Eye (tissue), 1 donor: ENCODE data around the gene CCR3.

ENCODE experiments used
- DNase-seq: peaks from one replicate; pipeline ENCODE4 v3.0.0-alpha.2; 2015

CCR3 gene

DNA sequence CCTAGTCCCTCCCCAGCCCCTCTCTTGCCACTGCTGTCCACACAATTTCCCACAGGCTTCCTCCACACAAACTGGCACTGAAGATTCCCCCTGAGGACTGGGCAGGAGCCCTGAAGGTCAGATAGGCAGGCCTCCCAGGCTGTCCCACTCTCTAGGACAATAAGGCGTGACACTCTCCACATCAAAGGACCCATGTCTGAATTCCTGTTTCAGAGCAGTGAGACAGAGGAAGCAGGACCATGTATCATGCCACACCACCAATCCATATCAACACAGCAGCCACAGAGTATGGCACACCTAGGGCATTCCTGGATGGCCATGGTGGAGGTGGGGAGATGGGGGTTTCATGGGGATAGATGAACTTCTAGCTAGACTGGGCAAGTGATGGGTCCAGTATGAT lies 20.3 kb upstream of the CCR3 start:
- no peak for DNase-seq

DNA sequence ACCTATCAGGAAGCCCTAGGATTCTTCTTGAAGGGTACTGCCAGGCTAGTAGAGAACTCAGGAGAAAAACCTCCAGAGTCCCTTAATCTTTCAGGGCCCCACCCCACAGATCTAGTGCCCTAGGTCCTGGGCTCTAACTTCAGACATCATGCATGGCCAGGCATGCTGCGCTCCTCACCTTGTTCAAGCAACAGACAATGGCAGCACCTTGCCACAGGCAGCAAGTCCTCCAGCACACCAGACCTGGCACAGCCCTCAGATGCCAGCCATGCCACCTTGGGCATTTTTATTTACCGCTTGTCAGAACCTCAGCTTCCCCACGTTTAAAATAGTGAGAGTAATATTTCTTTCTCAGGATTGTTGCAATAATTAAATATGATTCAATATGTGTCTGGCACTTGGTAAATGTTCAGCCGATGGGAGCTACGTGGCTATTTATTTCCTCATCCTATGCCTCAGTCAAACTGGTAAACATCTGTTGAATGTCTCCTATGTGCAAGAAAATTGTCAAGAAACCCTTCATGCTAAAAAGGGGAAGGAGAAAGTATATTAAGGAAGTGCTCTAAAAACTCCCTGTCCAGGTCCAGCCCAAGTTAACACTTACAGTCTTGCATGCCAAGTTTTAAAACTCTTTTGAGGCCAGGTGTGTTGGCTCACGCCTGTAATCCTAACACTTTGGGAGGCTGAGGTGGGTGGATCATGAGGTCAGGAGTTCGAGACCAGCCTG lies 19.7 kb upstream of the CCR3 start:
- no peak for DNase-seq

DNA sequence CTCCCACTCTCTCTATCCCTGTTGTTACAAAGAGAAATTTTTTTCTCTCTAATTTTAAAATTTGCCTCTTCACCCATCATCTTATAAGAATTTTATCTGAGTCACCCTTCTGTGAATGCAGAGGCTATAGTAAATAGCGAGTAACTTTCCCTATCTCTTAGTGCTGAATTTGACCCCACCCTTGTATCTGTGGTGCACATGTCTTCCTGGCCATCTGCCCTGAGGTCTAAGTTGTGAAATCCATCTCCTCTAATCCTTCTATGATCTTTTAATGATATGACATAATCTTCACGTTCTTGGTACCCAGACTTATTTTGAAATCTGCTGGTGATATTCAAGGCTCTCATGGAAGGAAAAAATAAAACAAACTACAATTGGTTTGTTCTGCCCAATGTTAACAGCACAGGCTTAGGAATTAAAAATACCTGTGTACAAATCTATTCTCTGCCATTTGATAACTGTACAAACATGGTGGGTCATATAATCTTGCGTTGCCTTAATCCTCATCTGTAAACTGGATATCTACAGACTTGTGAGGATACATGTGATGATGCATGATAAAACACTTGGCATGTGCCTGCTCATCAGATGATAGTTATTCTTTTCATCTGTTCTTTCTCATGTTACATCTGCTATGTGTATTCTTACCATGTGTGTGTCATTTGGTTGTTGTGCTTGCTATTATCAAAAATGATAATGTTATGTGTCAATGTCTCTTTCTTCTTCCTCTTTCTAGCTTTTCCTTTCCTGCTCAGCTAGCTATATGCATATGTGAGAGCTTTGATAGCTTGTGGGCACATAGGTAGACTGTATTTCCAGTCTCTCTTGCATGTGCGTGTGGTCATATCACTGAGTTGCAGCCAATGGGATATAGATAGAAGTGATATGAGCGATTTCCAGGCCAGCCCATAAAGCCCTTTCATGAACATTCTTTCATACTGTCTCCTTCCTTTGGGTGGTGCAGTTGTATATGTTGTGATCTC lies 13.7 kb upstream of the CCR3 start:
- DNase-seq: peak; percentile 14

DNA sequence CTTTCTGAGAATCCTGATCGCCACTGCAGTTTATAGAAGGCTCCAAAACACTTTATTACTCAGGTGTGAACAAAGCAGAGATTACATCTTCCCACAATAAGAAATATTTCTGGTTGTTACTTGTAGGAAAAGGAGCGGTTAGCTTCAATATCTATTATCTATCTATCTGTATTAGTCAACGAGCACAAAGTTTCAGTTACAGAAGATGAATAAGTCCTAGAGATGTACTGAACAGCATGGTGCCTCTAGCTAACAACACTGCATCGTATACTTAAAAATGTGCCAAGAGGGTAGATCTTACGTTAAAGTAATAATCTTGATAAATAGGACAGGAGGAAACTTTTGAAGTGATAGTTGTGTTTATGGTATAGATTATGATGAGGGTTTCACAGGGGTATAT lies 10.9 kb upstream of the CCR3 start:
- DNase-seq: no peak

DNA sequence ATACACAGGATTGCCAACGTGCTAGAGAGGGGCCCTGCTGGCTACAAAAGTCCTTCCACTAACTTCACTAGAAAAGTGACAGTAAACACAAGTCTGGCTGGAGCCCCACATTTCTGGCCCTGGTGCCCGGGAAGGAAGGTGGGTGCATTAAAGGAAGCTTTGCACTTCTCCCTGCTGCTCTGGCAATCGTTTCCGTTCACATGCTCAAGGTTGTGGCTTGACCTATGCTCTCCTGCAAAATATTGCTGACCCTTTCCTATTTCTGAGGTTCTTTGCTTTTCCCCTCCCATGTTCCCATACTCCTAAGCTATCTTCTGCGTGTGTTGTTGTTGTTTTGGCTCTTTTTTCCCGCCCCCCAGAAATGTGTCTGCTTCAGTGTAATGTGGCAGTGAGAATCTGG lies 9.1 kb upstream of the CCR3 start:
- DNase-seq: no peak

DNA sequence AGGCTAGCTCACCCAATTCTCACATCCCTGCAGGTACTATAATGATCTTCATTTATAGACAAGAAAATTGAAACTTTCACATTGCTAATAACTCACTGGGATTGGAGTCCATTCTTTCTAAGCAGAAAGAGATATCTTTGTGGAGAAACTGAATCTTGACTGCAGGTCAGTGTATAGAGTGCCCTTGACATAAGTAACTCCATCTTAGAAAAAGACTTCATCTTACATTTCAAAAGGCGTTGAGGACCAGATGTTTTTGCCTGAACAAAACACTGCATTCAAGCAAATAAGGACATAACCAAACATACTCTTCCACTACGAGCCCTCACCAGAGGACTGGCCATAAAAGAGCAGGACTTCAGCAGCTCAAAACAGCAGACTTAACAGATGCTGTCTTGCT lies 6.8 kb upstream of the CCR3 start:
- no peak for DNase-seq

DNA sequence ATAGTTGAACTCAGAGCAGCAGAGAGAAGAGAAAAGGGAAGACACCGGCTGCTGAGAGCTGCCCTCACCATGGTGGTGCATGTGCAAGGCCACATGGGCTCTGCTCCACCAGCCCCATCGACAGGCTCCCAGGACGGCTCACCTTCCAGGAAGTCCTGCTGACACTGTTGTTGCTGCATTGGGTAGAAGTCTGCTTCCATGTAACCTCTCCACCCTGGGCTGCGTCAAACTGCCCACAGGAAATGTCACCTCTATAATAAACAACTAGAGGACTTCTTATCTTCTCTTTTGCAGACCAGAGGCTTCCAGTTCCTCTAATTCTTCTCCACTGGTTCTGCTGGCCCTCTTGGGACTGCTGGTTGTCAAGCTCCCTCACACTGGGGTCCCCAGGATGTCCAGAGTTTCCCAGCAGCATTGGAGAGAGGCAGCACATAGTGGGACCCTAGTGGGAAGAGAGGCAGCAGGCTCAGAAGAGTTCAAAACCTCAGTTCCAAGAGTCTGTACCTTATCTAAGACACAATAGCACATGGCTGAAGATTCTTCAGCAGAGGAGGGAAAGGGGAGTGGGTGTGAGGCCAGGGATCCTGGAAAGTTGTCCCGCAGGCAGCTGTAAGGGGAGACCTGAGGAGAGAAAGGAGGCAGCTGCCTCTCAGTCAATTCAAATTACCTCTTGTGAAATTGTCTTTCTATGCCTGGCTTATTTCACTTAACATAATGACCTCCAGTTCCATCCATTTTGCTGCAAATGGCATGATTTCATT lies 5.8 kb upstream of the CCR3 start:
- DNase-seq: no peak

DNA sequence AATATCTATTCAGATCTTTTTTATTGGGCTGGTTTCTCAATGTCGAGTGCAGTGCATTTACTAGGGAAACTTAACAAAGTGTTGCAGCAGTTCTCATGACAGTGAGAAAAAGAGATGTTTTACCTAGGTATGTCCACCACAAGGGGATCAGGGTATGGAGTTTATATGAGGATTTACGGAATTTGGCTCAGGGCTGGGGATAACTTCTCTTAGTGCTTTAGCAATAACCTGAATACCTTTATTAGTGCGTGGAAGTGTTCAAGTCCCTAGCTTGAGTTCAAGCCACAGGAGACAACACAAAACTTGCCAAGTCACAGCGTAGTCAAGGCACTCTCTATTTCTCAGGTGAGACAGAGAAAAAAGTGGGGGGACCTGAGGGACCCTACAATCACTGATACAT lies 3.9 kb upstream of the CCR3 start:
- no peak for DNase-seq

DNA sequence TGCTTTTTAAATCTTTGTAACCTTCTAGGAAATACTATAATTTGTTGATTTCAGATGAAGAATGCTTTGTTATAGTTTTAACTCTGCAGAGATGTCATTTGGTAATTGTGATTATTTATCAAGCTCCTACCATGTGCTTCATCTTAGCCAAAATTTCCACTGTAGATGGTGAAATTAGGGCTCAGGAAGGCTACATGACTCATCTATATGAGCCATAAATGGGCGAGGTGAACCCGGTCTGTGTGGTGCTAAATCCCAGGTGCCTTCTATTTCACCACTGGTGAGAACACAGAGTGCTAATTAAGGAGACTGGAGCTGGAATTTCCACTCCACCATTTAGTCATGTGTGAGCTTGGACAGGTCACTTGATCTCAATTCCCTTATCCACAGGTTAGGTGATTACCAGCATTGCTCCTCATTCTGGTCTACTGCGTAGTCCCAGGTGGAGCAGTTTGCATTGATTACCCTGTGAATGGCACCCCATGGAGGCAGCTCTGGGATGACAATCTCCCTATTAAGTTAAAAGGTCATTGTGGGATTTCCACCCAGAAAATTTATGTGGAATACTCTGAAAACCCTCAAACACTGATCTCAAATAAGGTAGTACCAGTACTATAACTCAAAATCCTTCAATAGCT lies 2.8 kb upstream of the CCR3 start:
- DNase-seq: no peak

DNA sequence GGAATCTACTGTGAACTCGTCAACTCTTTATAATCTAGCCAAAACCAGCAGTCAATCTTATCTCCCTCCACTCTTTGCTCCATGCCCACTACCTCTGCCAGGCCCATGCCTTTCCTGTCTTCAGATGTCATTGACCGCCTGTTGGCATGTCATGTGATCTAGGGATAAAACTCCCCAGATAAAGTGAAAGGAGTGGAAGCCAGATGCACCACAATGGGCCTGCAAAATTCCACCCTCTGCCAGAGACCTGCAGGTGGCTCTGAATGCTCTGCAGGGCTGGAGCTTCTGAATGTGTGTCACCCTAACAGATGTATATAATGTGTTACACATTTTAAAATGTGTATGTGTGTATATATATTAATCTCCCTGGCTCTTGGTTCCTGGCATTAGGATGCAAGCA lies 2.3 kb upstream of the CCR3 start:
- DNase-seq: no peak

DNA sequence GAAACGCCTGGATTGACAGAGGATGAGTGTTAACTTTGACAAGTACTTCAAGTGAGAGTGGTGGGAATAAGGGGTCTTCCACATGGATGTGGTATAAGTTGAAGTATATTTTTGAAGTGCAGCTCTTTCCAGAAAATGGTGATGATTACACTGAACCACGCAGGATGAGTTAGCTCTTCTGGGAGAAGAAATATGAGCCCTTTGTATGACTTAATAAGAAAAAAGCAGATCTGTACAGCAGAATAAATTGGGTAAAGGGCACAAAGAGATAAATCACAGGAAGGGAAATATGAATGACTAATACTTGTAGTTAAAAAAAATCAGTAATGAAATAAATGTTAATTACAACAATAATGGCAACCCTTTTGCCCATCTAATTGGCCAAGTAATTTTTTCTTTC lies 1.3 kb downstream of the CCR3 start:
- no peak for DNase-seq

DNA sequence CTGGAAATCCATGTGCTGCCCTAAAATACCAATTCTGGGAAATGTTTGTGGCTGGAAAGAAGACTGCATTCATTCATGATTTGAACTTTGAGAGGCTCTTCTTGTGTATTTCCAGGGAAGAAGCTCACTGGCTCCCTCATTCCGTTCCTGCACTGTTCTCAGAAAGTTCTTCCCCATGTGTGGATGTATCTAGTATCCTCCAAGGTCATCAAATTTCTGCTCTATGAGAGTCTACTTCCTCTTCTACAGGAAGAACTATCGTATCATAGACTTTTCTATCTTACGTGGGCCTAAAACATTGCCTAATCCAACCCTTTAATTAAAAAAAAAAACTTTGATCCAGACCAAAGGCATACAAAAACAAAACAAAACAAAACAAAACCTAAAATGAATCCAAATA lies 2.9 kb downstream of the CCR3 start:
- no peak for DNase-seq

DNA sequence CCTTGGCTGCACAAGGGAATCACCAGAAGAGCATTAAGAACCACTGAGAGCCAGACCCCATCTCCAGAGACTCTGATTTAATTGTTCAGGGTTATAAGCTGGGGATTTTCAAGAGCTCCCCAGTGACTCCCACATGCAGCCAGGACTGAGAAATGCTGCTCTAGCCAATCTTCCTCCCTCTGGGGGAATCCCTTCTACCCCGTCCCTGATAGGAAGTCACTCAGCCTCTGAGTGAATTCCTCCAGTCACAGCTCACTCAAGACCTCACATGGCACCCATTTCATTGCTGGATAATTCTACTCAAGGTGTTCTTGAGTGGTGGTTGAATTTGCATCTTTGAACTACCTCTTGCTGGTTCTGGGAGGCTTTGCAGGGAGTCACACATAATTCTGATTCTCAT lies 10.7 kb downstream of the CCR3 start:
- DNase-seq: no peak

DNA sequence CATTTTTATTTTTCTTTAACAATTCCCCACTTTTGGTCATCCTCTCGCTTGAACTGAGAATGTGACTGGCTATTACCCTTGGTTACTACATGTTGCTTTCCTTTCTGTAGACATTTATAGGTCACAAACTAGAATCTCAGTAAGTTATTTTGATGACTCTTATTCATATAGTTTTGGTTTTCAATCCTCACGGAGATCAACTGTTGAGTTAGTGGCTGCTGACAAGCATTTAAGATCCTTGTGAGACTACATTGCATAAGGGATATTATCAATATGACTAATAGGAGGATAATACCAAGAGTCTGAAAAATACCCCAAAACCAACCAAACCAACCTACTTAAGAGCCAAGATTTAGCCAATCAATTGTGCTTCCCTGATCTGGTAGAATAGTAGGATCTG lies 16.3 kb downstream of the CCR3 start:
- no peak for DNase-seq

DNA sequence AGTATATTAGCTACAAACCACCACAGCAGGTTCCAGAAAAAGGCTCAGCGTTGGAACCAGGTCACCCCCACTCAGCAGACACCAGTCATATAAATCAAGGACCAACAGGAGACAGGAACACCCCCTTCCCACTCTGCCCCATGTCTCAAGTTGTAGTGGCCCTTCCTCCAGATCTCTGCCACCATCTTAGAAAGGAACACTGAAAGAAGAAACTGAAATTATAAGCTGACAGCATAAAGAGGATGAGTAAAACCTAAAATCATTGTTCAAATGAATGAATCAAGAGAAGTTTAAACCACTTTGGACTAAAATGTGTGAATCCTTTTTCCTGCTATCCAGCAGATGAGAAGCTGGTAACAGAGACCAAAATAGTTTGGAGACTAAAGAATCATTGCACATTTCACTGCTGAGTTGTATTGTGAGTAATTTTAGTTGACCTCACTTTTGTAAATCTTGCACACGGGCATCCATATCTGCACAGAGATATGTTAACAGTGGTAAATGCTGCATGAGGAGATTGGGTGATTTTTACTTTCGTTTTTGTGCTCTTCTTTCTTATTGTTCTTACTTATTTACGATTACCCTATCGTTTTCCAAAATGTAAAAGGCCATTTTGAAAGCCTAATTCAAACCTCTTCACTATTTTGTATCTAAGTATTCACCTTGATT lies 19.8 kb downstream of the CCR3 start:
- no peak for DNase-seq

DNA sequence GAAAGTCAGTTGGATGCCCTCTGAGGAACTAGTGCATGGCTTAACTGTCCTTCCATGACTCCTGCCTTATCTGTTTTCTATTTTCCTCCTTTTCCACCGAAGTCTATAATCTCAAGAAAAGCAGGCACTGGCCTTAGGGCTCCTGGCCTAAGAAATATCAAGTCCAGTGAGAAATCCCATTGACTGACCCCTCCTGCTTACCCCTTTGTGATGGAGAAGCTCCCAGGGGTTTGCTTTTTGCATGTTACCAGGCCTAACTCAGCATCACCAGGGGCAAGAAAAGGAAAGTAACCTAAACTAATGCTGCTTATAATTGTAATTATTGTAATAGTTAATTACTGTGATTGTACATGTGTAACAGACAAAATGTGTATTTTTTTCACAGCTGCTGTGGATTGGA lies 21.7 kb downstream of the CCR3 start:
- DNase-seq: no peak

DNA sequence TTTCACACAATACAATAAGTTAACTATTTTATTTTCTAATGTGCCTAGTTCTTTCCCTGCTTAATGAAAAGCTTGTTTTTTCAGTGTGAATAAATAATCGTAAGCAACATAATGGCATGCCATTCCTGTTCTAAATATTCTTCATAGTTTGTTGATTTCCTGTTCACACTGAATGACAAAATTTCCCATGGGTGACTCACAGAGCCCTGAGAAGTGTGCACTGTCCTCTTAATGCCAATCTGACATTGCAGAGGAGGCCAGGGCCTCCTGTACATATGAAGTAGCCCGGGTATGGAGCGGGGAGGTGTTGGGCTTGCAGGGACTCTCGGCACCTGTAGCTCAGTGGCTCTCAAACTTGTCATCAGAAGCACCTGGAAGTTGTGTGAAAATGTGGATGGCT lies 24.3 kb downstream of the CCR3 start:
- no peak for DNase-seq

DNA sequence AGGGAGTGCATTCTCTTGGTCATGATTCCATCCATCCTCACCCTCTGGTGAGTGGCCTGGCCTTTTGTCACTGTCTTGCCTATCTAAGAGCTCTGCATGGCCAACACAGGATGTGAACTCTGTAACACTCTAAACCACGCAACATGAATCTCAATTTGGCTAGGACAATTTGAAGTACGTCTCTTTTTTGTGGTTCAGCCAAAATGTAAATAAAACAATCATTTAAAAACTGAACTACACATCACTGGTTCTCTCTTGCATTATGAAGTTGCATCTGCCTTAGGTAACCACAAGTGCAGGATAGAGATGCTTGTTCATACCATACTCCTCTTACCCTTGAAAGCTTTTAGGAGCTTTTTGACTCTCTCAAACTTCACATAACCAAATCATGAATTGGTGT lies 27.3 kb downstream of the CCR3 start:
- DNase-seq: no peak

DNA sequence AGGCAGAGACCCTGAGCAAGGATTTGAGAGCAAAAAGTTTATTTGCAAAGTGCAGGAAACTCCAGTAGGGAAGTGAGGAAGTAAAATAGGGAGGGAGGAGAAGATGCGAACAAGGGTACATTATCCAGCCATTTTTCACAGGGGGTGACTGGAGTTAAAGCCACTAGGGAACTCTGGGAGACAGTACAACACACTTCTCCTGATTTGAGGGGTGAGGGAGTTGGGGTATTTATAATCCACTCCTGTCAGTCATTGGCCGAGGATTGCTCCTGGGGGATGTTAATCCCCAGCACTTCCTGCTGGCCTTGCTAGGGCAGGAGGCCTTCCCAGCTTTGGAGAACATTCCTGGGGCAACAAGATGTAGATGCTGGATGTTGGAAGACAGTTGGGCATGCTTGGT lies 28.2 kb downstream of the CCR3 start:
- DNase-seq: no peak

DNA sequence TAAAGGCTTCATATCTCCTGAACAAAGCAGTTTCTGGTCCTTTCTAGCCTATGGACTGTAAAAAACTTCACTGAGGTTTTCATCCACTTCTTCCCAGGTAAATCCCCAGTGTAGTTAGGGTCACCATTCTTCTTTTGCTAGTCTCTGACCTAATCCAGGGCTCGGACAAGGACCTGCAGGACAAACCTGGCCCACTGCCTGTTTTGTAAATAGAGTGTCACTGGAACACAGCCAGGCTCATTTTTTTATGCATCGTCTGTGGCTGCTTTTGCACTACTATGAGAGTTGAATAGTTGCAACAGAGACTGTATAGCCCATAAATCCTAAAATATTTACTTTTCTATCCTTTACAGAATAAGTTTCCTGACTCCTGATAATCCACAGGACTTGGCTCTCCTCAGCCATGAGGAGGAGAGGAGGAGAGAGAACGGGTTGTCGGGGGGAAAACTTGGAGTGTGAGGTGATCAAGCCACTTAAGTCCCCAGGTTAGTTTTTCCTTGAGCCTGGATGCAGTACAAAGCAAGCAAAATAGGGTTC lies 29.0 kb downstream of the CCR3 start:
- no peak for DNase-seq

DNA sequence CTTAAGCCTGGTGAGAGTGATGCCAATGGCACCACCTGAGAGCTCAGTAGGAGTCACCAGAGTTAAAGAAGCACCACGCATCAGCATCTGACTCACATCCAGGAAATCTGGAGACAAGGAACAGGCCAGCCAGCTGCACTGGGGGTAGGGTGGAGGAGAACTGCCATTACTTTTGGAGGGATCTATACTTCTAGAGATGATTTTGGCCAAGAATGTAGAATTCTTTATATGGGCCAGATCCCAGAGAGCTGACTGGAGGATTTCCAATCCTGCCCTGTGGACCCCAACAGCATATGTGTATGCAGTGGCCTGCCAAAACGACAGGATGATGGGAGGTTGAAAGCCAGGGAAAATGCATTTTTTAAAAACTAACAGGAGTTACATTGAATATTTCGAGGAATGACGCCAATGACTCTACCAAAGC lies 29.8 kb downstream of the CCR3 start:
- no peak for DNase-seq

DNA sequence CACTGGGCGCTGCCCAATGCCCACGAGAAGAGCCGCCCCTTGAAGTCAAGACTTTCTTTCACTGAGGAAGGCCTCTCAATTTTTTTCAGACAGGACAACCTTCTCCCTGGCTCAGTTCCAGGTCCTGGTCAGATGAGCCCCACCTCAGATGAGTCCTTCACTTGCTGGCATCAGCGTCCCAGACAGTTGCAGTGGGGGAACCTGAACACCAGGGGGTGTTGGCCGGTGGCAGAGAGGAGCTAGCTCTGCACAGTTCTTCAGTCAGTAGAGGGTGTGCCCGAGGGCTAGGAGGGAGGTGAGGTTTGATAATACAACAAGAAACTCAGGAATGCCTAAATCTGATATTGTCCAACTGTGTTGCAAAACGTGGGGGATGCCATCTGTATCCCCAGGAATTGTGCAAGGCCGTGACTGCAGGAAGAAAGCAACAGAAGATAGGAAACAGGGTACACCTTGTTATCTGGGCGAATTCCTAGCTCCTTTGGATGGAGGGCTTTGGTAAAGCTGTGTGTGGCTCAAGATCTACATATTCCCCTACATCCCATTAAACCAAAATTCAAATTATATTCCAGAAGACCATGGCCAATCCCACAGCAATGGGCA lies 34.3 kb downstream of the CCR3 start:
- no peak for DNase-seq
